D721Med (cell line): ENCODE measurements around the gene SRSF8.
"Not testable (repeated sequence)": the region's sequence is repeated elsewhere in the genome, so short reads cannot be mapped to it uniquely, and the experiment has no call there.

Source experiments
- DNase-seq: peaks from one replicate; pipeline ENCODE4 v3.0.0; 2011; ENCODE audit warnings: low spot score; ENCODE audit not compliant: insufficient read length
- FAIRE-seq: peaks from 2 replicates; lab custom pipeline; 2011; peaks lifted over from hg19 to GRCh38; lab: Jason Lieb, UNC
- CTCF ChIP-seq: IDR thresholded peaks from 2 replicates; pipeline ENCODE4 v1.5.1; 2012; ENCODE audit warnings: mild to moderate bottlenecking, control low read depth; ENCODE audit not compliant: insufficient read depth; ENCODE audit errors: missing control alignments

Gene SRSF8

GRCh38 chr11:95042239-95042638 is 24.5 kb upstream of the SRSF8 start:
- DNase-seq (no peak), FAIRE-seq (no peak)
- no peak for TF ChIP-seq CTCF

GRCh38 chr11:95042906-95043305 is 23.8 kb upstream of the SRSF8 start:
- DNase-seq (no peak), FAIRE-seq (no peak)
- TF ChIP-seq CTCF: no peak

- TF ChIP-seq CTCF: no peak
- FAIRE-seq: no peak
- DNase-seq: no peak
Measured at GRCh38 chr11:95044010-95044409, 22.7 kb upstream of the SRSF8 start.

GRCh38 chr11:95045812-95046211 is 20.9 kb upstream of the SRSF8 start:
- FAIRE-seq (no peak), DNase-seq (no peak)
- no peak for TF ChIP-seq CTCF

- not testable (repeated sequence) for DNase-seq, FAIRE-seq
Measured at GRCh38 chr11:95049122-95049521, 17.6 kb upstream of the SRSF8 start, which contains the start of gene KDM4F. TSS of gene KDM4F (plus strand) at chr11:95049422.

- TF ChIP-seq CTCF: no peak
- no peak for DNase-seq
- no peak for FAIRE-seq
Measured at GRCh38 chr11:95050595-95051202, 16.0 kb upstream of the SRSF8 start.

- TF ChIP-seq CTCF: no peak
- DNase-seq: no peak
- FAIRE-seq: no peak
Measured at GRCh38 chr11:95054356-95054755, 12.4 kb upstream of the SRSF8 start.
